Liver (tissue), 9 donors: ENCODE data around the gene CIPC. TPM values are rescaled to one million over a fixed set of nuclear protein-coding genes. Genes with fewer than 3 reads are reported as not detected.
A peak's percentile ranks its signal among the peaks of the same experiment; 100 is the strongest.

Source experiments
- DNase-seq: peaks from one replicate; pipeline ENCODE4 v3.0.0-alpha.2; 2017; ENCODE audit warnings: low spot score
- H3K27ac ChIP-seq, 2 donors: one replicate each; pipeline ENCODE4 v1.7.0; 2013; ENCODE audit warnings: inconsistent platforms in 2 of 2, low read length in 2 of 2, control low read depth in 1 of 2, low read depth in 1 of 2, mild to moderate bottlenecking in 1 of 2
- H3K27me3 ChIP-seq, 4 donors: one replicate each; pipeline versions ENCODE4 v1.6.1 to v1.7.0; 2013; ENCODE audit warnings: low read length in 3 of 4, inconsistent platforms in 1 of 4, mild to moderate bottlenecking in 1 of 4, moderate library complexity in 1 of 4; ENCODE audit not compliant: control insufficient read depth in 4 of 4, insufficient read depth in 4 of 4
- H3K36me3 ChIP-seq, 4 donors: one replicate each; pipeline versions ENCODE4 v1.6.1 to v1.7.0; 2013; ENCODE audit warnings: low read length in 3 of 4, mild to moderate bottlenecking in 3 of 4, low read depth in 1 of 4, moderate library complexity in 1 of 4; ENCODE audit not compliant: control insufficient read depth in 4 of 4, insufficient read depth in 3 of 4
- H3K4me1 ChIP-seq, 4 donors: one replicate each; pipeline versions ENCODE4 v1.6.1 to v1.7.0; 2013; ENCODE audit warnings: low read length in 3 of 4, mild to moderate bottlenecking in 3 of 4, moderate library complexity in 1 of 4; ENCODE audit not compliant: control insufficient read depth in 4 of 4, insufficient read depth in 4 of 4
- H3K4me3 ChIP-seq, 3 donors: one replicate each; pipeline versions ENCODE4 v1.6.1 to v1.7.0; 2013; ENCODE audit warnings: low read length in 3 of 3, control low read depth in 1 of 3, low read depth in 1 of 3, mild to moderate bottlenecking in 1 of 3
- H3K9ac ChIP-seq, 2 donors: one replicate each; pipeline ENCODE4 v1.7.0; 2013; ENCODE audit warnings: low read length in 2 of 2, mild to moderate bottlenecking in 2 of 2, moderate library complexity in 2 of 2, control low read depth in 1 of 2, low read depth in 1 of 2
- H3K9me3 ChIP-seq, 4 donors: one replicate each; pipeline versions ENCODE4 v1.6.1 to v1.7.0; 2013; ENCODE audit warnings: low read length in 3 of 4; ENCODE audit not compliant: control insufficient read depth in 4 of 4
- ATF3 ChIP-seq: IDR thresholded peaks from 2 replicates; pipeline ENCODE4 v1.6.1; 2016; ENCODE audit warnings: antibody characterized with exemption
- CTCF ChIP-seq: fragments of 150-350 bp; IDR thresholded peaks from 2 replicates; pipeline ENCODE4 v1.5.1; 2017; ENCODE audit warnings: improper control_type of control experiment, low read depth, low read length; ENCODE audit not compliant: missing input control
- EGR1 ChIP-seq, 2 donors: IDR thresholded peaks; 2 replicates each; pipeline ENCODE4 v1.6.1; 2016 to 2018; ENCODE audit warnings: antibody characterized with exemption in 2 of 2, low read depth in 2 of 2
- FOXA1 ChIP-seq: IDR thresholded peaks from 2 replicates; pipeline ENCODE4 v1.6.1; 2016; ENCODE audit warnings: antibody characterized with exemption
- FOXA2 ChIP-seq: IDR thresholded peaks from 2 replicates; pipeline ENCODE4 v1.6.1; 2016; ENCODE audit warnings: antibody characterized with exemption
- GABPA ChIP-seq, 2 donors: IDR thresholded peaks in 1 of 2; conservative IDR thresholded peaks in 1 of 2; 2 replicates each; pipeline ENCODE4 v1.6.1; 2016; ENCODE audit warnings: antibody characterized with exemption in 2 of 2, mild to moderate bottlenecking in 1 of 2, moderate library complexity in 1 of 2
- JUND ChIP-seq, 2 donors: IDR thresholded peaks; 2 replicates each; pipeline ENCODE4 v1.6.1; 2016; ENCODE audit warnings: antibody characterized with exemption in 2 of 2
- MAX ChIP-seq: IDR thresholded peaks from 2 replicates; pipeline ENCODE4 v1.6.1; 2016; ENCODE audit warnings: antibody characterized with exemption
- RAD21 ChIP-seq, 2 donors: IDR thresholded peaks; 2 replicates each; pipeline ENCODE4 v1.6.1; 2016; ENCODE audit warnings: antibody characterized with exemption in 2 of 2, mild to moderate bottlenecking in 2 of 2
- REST ChIP-seq: IDR thresholded peaks from 2 replicates; pipeline ENCODE4 v1.6.1; 2016; ENCODE audit warnings: antibody characterized with exemption, mild to moderate bottlenecking
- RXRA ChIP-seq, 2 donors: IDR thresholded peaks; 2 replicates each; pipeline ENCODE4 v1.6.1; 2017 to 2018; ENCODE audit warnings: antibody characterized with exemption in 2 of 2, mild to moderate bottlenecking in 1 of 2
- SP1 ChIP-seq: IDR thresholded peaks from 2 replicates; pipeline ENCODE4 v1.6.1; 2018; ENCODE audit warnings: antibody characterized with exemption, mild to moderate bottlenecking
- TAF1 ChIP-seq: conservative IDR thresholded peaks from 2 replicates; pipeline ENCODE4 v1.6.1; 2016; ENCODE audit warnings: antibody characterized with exemption, mild to moderate bottlenecking
- YY1 ChIP-seq: IDR thresholded peaks from 2 replicates; pipeline ENCODE4 v1.6.1; 2016; ENCODE audit warnings: antibody characterized with exemption, mild to moderate bottlenecking
- whole genome bisulfite sequencing: extraction: QIAGEN DNeasy Blood & Tissue Kit; methylation state at CpG from one replicate; pipeline ENCODE4 v1.1.7; 2013; 5-methylcytosine and 5-hydroxymethylcytosine counted together
- polyA plus RNA-seq, 2 donors: library from polyadenylated mRNA; stranded (reverse) in 1 of 2; unstranded in 1 of 2; fragments of 200-250 nt in 1 of 2; fragments of >200 nt in 1 of 2; fragmentation: Nextera tagmentation in 1 of 2; extraction: Ambion mirVana in 1 of 2; gene quantifications; one replicate each; pipeline versions ENCODE4 v1.2.1 to v1.2.3, GENCODE V29; 2013 to 2015
- total RNA-seq, 2 donors: library from RNA; depleted of rRNA; stranded (reverse); fragments of >200 nt; gene quantifications; one replicate each; pipeline ENCODE4 v1.2.3, GENCODE V29; 2014
- donor health status: healthy.
- donor health status: healthy.
- donor health status: healthy.
- donor health status: healthy.
- donor health status: healthy.

The CIPC gene
- total and polyA plus RNA-seq, 4 donors, result 5.2 to 17.8 (median 6.7) TPM

- DNase-seq, result no peak
- H3K4me1 ChIP-seq, result peaks cover 3 to 31% (median 19%) of the 10 kb centered on the region in 4 donors
These were observed 24.6 kb downstream of the CIPC start for GRCh38 chr14:77122526-77123125.

GRCh38 chr14:77123381-77124325 is 25.6 kb downstream of the CIPC start:
- DNase-seq, result no peak
- no peak overlapping the region for H3K9ac ChIP-seq
- peaks cover 0 to 6% (median 3%) of the 10 kb centered on the region in 4 donors for H3K36me3 ChIP-seq
- no peaks in the 10 kb centered on the region for H3K9me3 ChIP-seq
- TF ChIP-seq CTCF (no peak), TAF1 (no peak), FOXA2 (peak; percentile 26), ATF3 (no peak), SP1 (no peak), REST (no peak), RAD21 (IDR thresholded peaks at IDR 0.05) (no peak), FOXA1 (no peak)
- no peaks in the 10 kb centered on the region for H3K27me3 ChIP-seq
- H3K4me3 ChIP-seq, result no peak overlapping the region
- H3K27ac ChIP-seq, result no peak overlapping the region
- 78% methylated on average over 9 of the region's 9 CpGs for WGBS
- peaks cover 3 to 31% (median 19%) of the 10 kb centered on the region in 4 donors for H3K4me1 ChIP-seq

More at GRCh38 chr14:77122526-77123125, 24.6 kb downstream of the CIPC start:
- peaks cover 0 to 6% (median 5%) of the 10 kb centered on the region in 4 donors for H3K36me3 ChIP-seq
- no peak overlapping the region for H3K4me3 ChIP-seq
- H3K27ac ChIP-seq, result no peak overlapping the region
- no peak for TF ChIP-seq YY1
- no peak for TF ChIP-seq ATF3
- TF ChIP-seq TAF1, result no peak
- TF ChIP-seq RAD21 (IDR thresholded peaks at IDR 0.05), result no peak
- TF ChIP-seq CTCF, result no peak
- no peak for TF ChIP-seq GABPA (IDR thresholded peaks at IDR 0.05 in 1 of 2, conservative IDR thresholded peaks at IDR 0.05 in 1 of 2)
- no peak for TF ChIP-seq FOXA2
- no peak for TF ChIP-seq JUND (IDR thresholded peaks at IDR 0.05)
- TF ChIP-seq SP1, result no peak
- no peak for TF ChIP-seq RXRA (IDR thresholded peaks at IDR 0.05)
- TF ChIP-seq EGR1 (IDR thresholded peaks at IDR 0.05; ENCODE audit: low read depth in 2 of 2), result no peak
- no peak for TF ChIP-seq MAX
- H3K9me3 ChIP-seq, result no peaks in the 10 kb centered on the region
- no peak overlapping the region for H3K9ac ChIP-seq
- H3K27me3 ChIP-seq, result no peaks in the 10 kb centered on the region
- 91% methylated on average over 6 of the region's 6 CpGs for WGBS
